Measurements from ENCODE around the gene NOX1. TPM values are rescaled to one million over a fixed set of nuclear protein-coding genes. Genes with fewer than 3 reads are reported as not detected.

Gene NOX1
- total and polyA plus RNA-seq, 2 of the 13 experiments (the other 11 are each of a cell fraction or from before 2014, with no cell fraction given), result 0.07 TPM; not detected in 1

DNA sequence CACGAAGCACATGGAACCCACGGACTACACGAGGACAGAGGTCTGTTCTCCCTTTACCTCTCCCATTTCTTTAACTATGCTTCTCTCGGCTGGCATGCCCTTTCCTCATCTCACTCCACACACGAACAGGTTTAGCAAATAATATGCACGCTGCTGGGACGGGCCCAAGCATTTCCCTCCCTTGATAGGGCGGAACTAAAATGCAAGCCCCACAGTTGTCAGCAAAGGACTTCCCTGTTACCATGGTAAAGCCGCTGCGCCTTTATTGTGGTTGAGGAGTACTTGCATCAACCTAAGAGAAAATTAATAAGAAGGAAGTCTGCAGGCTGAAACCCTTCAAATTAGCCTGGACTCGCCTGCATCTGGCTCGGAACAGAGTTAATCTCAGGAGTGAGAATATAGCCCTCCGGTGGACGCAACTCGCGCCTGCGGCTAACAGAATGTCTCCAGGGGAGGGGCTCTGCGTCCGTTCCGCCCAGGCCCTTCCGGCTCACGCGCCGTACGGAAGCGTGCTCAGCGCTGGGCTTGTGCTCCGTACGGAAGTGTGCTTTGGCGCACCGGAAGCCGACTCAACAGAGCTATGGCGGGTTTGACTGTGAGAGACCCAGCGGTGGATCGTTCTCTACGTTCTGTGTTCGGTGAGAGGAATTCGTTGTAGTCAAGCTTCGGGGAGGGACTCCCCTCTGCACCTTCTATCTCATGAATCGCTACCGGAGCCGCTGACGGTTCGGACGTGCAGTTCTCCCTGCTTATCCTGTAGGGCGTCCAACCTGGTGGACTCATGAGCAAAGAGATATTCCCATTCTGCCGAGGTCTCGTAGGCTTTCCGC is 54.1 kb downstream of the NOX1 start, which contains the start of gene CSTF2 (continued):
- no peak for TF ChIP-seq NFE2L1 (CRISPR knock-in tag; IDR thresholded peaks at IDR 0.05; ENCODE audit: borderline replicate concordance)
- TF ChIP-seq, protein P1, sequence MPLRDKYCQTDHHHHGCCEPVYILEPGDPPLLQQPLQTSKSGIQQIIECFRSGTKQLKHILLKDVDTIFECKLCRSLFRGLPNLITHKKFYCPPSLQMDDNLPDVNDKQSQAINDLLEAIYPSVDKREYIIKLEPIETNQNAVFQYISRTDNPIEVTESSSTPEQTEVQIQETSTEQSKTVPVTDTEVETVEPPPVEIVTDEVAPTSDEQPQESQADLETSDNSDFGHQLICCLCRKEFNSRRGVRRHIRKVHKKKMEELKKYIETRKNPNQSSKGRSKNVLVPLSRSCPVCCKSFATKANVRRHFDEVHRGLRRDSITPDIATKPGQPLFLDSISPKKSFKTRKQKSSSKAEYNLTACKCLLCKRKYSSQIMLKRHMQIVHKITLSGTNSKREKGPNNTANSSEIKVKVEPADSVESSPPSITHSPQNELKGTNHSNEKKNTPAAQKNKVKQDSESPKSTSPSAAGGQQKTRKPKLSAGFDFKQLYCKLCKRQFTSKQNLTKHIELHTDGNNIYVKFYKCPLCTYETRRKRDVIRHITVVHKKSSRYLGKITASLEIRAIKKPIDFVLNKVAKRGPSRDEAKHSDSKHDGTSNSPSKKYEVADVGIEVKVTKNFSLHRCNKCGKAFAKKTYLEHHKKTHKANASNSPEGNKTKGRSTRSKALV (CRISPR knock-in tag; IDR thresholded peaks at IDR 0.05), result no peak
- no peak for TF ChIP-seq ZNF3 (CRISPR knock-in tag; IDR thresholded peaks at IDR 0.05)
- TF ChIP-seq SNRNP70 (IDR thresholded peaks at IDR 0.05; ENCODE audit: low read depth, low read length), result no peak
- no peak for TF ChIP-seq RFXANK (CRISPR knock-in tag; IDR thresholded peaks at IDR 0.05)
- TF ChIP-seq, protein P2, sequence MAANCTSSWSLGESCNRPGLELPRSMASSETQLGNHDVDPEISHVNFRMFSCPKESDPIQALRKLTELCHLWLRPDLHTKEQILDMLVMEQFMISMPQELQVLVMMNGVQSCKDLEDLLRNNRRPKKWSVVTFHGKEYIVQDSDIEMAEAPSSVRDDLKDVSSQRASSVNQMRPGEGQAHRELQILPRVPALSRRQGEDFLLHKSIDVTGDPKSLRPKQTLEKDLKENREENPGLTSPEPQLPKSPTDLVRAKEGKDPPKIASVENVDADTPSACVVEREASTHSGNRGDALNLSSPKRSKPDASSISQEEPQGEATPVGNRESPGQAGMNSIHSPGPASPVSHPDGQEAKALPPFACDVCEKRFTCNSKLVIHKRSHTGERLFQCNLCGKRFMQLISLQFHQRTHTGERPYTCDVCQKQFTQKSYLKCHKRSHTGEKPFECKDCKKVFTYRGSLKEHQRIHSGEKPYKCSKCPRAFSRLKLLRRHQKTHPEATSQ (CRISPR knock-in tag; IDR thresholded peaks at IDR 0.05; ENCODE audit: borderline replicate concordance), result no peak
- TF ChIP-seq DPF2 (CRISPR knock-in tag; IDR thresholded peaks at IDR 0.05; ENCODE audit: borderline replicate concordance, low read depth), result no peak
- TF ChIP-seq ZNF263 (CRISPR knock-in tag; IDR thresholded peaks at IDR 0.05), result no peak
- TF ChIP-seq RFXAP (CRISPR knock-in tag; IDR thresholded peaks at IDR 0.05; ENCODE audit: borderline replicate concordance), result 0 out of 2 replicates have a peak, but pooled peaks have one; percentile 35
- TF ChIP-seq, protein P3, sequence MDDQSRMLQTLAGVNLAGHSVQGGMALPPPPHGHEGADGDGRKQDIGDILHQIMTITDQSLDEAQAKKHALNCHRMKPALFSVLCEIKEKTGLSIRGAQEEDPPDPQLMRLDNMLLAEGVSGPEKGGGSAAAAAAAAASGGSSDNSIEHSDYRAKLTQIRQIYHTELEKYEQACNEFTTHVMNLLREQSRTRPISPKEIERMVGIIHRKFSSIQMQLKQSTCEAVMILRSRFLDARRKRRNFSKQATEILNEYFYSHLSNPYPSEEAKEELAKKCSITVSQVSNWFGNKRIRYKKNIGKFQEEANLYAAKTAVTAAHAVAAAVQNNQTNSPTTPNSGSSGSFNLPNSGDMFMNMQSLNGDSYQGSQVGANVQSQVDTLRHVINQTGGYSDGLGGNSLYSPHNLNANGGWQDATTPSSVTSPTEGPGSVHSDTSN (CRISPR knock-in tag; IDR thresholded peaks at IDR 0.05; ENCODE audit: borderline replicate concordance), result no peak
- no peak for TF ChIP-seq ZNF441 (CRISPR knock-in tag; IDR thresholded peaks at IDR 0.05; ENCODE audit: borderline replicate concordance)
- TF ChIP-seq GPN1 (CRISPR knock-in tag; IDR thresholded peaks at IDR 0.05; ENCODE audit: borderline replicate concordance), result no peak
- TF ChIP-seq ZFAT (CRISPR knock-in tag; conservative IDR thresholded peaks at IDR 0.05), result no peak
- TF ChIP-seq, protein P4, sequence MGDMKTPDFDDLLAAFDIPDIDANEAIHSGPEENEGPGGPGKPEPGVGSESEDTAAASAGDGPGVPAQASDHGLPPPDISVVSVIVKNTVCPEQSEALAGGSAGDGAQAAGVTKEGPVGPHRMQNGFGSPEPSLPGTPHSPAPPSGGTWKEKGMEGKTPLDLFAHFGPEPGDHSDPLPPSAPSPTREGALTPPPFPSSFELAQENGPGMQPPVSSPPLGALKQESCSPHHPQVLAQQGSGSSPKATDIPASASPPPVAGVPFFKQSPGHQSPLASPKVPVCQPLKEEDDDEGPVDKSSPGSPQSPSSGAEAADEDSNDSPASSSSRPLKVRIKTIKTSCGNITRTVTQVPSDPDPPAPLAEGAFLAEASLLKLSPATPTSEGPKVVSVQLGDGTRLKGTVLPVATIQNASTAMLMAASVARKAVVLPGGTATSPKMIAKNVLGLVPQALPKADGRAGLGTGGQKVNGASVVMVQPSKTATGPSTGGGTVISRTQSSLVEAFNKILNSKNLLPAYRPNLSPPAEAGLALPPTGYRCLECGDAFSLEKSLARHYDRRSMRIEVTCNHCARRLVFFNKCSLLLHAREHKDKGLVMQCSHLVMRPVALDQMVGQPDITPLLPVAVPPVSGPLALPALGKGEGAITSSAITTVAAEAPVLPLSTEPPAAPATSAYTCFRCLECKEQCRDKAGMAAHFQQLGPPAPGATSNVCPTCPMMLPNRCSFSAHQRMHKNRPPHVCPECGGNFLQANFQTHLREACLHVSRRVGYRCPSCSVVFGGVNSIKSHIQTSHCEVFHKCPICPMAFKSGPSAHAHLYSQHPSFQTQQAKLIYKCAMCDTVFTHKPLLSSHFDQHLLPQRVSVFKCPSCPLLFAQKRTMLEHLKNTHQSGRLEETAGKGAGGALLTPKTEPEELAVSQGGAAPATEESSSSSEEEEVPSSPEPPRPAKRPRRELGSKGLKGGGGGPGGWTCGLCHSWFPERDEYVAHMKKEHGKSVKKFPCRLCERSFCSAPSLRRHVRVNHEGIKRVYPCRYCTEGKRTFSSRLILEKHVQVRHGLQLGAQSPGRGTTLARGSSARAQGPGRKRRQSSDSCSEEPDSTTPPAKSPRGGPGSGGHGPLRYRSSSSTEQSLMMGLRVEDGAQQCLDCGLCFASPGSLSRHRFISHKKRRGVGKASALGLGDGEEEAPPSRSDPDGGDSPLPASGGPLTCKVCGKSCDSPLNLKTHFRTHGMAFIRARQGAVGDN (CRISPR knock-in tag; IDR thresholded peaks at IDR 0.05), result peak; percentile 82
- TF ChIP-seq, protein P5, sequence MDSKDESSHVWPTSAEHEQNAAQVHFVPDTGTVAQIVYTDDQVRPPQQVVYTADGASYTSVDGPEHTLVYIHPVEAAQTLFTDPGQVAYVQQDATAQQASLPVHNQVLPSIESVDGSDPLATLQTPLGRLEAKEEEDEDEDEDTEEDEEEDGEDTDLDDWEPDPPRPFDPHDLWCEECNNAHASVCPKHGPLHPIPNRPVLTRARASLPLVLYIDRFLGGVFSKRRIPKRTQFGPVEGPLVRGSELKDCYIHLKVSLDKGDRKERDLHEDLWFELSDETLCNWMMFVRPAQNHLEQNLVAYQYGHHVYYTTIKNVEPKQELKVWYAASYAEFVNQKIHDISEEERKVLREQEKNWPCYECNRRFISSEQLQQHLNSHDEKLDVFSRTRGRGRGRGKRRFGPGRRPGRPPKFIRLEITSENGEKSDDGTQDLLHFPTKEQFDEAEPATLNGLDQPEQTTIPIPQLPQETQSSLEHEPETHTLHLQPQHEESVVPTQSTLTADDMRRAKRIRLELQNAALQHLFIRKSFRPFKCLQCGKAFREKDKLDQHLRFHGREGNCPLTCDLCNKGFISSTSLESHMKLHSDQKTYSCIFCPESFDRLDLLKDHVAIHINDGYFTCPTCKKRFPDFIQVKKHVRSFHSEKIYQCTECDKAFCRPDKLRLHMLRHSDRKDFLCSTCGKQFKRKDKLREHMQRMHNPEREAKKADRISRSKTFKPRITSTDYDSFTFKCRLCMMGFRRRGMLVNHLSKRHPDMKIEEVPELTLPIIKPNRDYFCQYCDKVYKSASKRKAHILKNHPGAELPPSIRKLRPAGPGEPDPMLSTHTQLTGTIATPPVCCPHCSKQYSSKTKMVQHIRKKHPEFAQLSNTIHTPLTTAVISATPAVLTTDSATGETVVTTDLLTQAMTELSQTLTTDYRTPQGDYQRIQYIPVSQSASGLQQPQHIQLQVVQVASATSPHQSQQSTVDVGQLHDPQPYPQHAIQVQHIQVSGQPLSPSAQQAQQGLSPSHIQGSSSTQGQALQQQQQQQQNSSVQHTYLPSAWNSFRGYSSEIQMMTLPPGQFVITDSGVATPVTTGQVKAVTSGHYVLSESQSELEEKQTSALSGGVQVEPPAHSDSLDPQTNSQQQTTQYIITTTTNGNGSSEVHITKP (CRISPR knock-in tag; IDR thresholded peaks at IDR 0.05; ENCODE audit: low read depth), result no peak
- no peak for TF ChIP-seq ZNF460 (CRISPR knock-in tag; IDR thresholded peaks at IDR 0.05; ENCODE audit: borderline replicate concordance)
